Left ventricle myocardium inferior (tissue), 1 donor: Measurements from ENCODE around the gene NADK. TPM values are rescaled to one million over a fixed set of nuclear protein-coding genes. Genes with fewer than 3 reads are reported as not detected.
"Not testable (repeated sequence)": the region's sequence is repeated elsewhere in the genome, so short reads cannot be mapped to it uniquely, and the experiment has no call there.

Source experiments
- DNase-seq: peaks from one replicate; pipeline ENCODE4 v3.0.0-alpha.2; 2020
- H3K27ac ChIP-seq: fragments of 200-600 bp; replicated peaks from 2 replicates; pipeline ENCODE4 v1.8.0; 2021
- H3K27me3 ChIP-seq: fragments of 200-600 bp; 2 replicates; pipeline ENCODE4 v1.8.0; 2021; ENCODE audit warnings: low read depth
- H3K36me3 ChIP-seq: fragments of 200-600 bp; 2 replicates; pipeline ENCODE4 v1.8.0; 2021
- H3K4me1 ChIP-seq: fragments of 200-600 bp; 2 replicates; pipeline ENCODE4 v1.8.0; 2021
- H3K4me3 ChIP-seq: fragments of 200-600 bp; 2 replicates; pipeline ENCODE4 v1.8.0; 2021; ENCODE audit warnings: mild to moderate bottlenecking, moderate library complexity
- H3K9me3 ChIP-seq: fragments of 200-600 bp; replicated peaks from 2 replicates; pipeline ENCODE4 v1.8.0; 2021
- CTCF ChIP-seq: fragments of 200-600 bp; IDR thresholded peaks from 2 replicates; pipeline ENCODE4 v1.8.0; 2021; ENCODE audit warnings: antibody characterized with exemption, mild to moderate bottlenecking, borderline replicate concordance
- intact Hi-C: fragments of 100-400 bp; cut with micrococcal nuclease; formaldehyde crosslinking; loops from one replicate; pipeline ENCODE4 v1.11.0; 2022
- total RNA-seq: library from RNA; stranded (reverse); fragmentation: NEBNext Ultra II Directional; extraction: Animal tissue kit (Norgen Biotek cat#: 25700); gene quantifications from one replicate; pipeline ENCODE4 v1.2.1, GENCODE V29; 2021
- donor health status: DM: no; HTN: yes; CAD: no; lungs with severe emphysema.

NADK gene
- total RNA-seq, 1 donor from 2014 or later, result 25.3 TPM

- H3K27ac ChIP-seq, result no peak overlapping the region
- DNase-seq, result peak; percentile 9
- no peak overlapping the region for H3K4me3 ChIP-seq
- H3K36me3 ChIP-seq, result peaks cover 26% of the 10 kb centered on the region
- TF ChIP-seq CTCF, result no peak
- no peaks in the 10 kb centered on the region for H3K4me1 ChIP-seq
- no peaks in the 10 kb centered on the region for H3K9me3 ChIP-seq
- H3K27me3 ChIP-seq, result no peaks in the 10 kb centered on the region
- intact Hi-C loops, result no loop called here
Observed at GRCh38 chr1:1703796-1704195, 74.5 kb downstream of the NADK start.

- H3K9me3 ChIP-seq, H3K4me1 ChIP-seq, H3K27ac ChIP-seq, intact Hi-C loops, H3K4me3 ChIP-seq, DNase-seq, H3K27me3 ChIP-seq: not testable (repeated sequence)
- H3K36me3 ChIP-seq, result peaks cover 23% of the 10 kb centered on the region
Observed at GRCh38 chr1:1702506-1702905, 75.8 kb downstream of the NADK start.

Other genes starting within 250 kb of the NADK start
- 7.2 TPM for gene TMEM240, start 237.8 kb downstream of the NADK start, total RNA-seq
- 104 TPM for gene SSU72, start 203.6 kb downstream of the NADK start, total RNA-seq
- gene FNDC10, start 178.3 kb downstream of the NADK start, total RNA-seq, result 3.6 TPM
- gene MIB2, start 163.0 kb downstream of the NADK start, total RNA-seq, result 129 TPM
- gene MMP23B, start 146.3 kb downstream of the NADK start, total RNA-seq, result 93.8 TPM
- gene CDK11B, start 119.5 kb downstream of the NADK start, total RNA-seq, result 24.3 TPM
- 20.2 TPM for gene SLC35E2B, start 85.7 kb downstream of the NADK start, total RNA-seq
- 21.7 TPM for gene CDK11A, start 54.1 kb downstream of the NADK start, total RNA-seq
- gene GNB1, start 112.6 kb upstream of the NADK start, total RNA-seq, result 158 TPM
- not detected for gene CALML6, start 136.8 kb upstream of the NADK start, total RNA-seq
- 0.47 TPM for gene TMEM52, start 140.8 kb upstream of the NADK start, total RNA-seq
- not detected for gene CFAP74, start 225.3 kb upstream of the NADK start, total RNA-seq
- 0.41 TPM for gene GABRD, start 240.9 kb upstream of the NADK start, total RNA-seq